NCI-H1092 treated with DMSO at 0.1 percent for 48 hours (cell line): Measurements from ENCODE around the gene HSF2.

Source experiments
- DNase-seq: peaks from one replicate; lab custom pipeline; 2025; lab: John Stamatoyannopoulos, UW

Gene HSF2, protein sequence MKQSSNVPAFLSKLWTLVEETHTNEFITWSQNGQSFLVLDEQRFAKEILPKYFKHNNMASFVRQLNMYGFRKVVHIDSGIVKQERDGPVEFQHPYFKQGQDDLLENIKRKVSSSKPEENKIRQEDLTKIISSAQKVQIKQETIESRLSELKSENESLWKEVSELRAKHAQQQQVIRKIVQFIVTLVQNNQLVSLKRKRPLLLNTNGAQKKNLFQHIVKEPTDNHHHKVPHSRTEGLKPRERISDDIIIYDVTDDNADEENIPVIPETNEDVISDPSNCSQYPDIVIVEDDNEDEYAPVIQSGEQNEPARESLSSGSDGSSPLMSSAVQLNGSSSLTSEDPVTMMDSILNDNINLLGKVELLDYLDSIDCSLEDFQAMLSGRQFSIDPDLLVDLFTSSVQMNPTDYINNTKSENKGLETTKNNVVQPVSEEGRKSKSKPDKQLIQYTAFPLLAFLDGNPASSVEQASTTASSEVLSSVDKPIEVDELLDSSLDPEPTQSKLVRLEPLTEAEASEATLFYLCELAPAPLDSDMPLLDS

GRCh38 chr6:122399348-122400120, at the start of gene HSF2:
Gene HSF2 (plus strand): TSS chr6:122399652. CDS start chr6:122399738, 86 bp downstream.
- peak; percentile 86 for DNase-seq

DNA sequence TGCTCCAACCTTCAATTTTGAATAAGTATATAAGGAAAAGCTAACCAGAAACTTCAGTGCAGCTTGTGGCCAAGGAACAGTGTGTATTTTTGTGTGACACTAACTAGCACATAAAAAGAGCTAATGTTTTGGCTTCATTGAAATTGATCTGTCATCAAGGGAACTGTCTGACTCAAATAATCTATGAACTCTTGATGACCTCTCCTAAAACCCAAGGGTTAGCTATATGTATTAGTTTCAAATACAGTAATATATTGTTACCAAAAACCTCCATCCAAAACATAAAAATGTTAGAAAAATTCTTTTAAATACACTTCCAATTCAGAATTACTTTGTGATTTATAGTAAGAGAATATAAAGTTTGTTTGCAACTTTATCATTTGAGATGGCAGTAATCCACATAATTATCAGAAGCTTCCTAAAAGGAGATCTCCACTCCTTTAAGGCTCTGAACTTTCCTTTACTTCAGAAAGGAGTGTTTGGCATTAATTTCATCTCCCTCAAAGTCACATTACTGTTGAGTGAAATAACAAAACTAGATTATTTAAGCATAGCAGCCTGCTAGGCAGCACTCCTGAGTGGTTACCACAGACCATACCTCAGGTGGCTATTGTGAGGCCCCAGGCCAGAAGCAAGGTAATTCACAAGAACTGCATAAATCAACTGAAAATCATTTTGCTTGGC, 46.3 kb upstream of the HSF2 start:
- DNase-seq: no peak

- DNase-seq: no peak
Measured at GRCh38 chr6:122360809-122361208, 38.6 kb upstream of the HSF2 start.

DNA sequence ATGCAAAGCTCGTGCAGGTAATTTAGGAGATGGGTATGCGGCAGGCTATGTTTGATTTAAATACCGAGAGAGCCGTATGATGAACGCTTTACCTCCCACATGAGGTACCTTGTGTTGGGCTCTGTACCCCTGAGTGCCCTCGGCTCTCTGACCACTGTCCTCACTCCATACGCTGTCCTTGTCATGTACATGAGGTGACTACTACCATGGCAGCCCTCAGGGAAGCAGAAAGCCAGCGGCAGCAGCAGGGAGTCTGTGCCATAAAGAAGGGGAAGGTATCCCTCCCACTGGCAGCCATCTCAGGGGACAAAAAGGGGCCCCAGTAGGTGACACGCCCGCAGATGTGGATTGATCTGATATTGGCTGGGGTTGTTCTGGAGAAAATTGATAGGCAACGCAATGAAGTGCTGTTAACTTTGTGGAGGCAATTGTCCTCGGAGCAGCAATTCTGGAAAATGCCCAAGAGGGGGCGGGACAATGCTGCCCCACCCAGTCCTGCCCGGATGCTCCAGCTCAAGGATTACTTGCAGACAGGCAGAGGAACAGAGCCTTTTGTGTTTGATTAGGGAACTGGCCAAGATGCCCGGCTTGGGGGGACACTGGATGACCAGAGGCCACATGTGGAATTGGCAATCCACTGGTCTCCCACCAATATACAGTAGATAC, 38.0 kb upstream of the HSF2 start:
- no peak for DNase-seq

DNA sequence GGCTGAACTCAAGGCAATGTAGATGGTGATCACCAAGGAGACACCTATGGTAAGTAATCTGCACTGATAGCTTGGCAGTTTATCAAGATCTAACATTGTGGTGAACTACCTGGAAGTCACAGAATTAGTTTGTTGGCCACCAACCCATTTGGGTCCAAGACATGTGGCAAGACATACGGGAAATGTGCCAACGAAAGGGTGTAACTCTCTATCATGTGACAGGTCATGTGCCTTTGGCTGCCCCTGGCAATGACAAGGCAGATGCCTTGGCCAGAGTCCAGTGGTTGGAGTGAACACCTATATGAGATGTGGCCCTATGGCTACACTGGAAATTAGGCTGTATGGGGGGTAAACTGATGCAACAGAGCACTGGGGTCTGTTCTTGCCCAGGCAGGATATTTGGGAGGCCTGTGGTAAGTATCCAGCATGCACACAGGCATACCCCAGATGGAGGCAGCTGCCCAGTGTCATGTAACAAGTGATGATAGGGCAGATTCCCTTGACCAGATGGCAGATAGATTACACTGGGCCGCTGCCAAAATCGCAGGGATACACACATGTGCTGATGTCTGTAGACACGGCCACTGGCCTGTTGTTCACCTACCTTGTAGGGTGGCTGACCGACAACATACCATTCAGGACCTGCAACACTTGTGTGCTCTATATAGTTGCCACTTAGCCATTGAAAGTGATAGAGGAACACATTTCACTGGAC, 35.5 kb upstream of the HSF2 start:
- no peak for DNase-seq

- no peak for DNase-seq
Measured at GRCh38 chr6:122365775-122366403, 33.6 kb upstream of the HSF2 start.

- DNase-seq: no peak
Measured at GRCh38 chr6:122367171-122367570, 32.3 kb upstream of the HSF2 start.

DNA sequence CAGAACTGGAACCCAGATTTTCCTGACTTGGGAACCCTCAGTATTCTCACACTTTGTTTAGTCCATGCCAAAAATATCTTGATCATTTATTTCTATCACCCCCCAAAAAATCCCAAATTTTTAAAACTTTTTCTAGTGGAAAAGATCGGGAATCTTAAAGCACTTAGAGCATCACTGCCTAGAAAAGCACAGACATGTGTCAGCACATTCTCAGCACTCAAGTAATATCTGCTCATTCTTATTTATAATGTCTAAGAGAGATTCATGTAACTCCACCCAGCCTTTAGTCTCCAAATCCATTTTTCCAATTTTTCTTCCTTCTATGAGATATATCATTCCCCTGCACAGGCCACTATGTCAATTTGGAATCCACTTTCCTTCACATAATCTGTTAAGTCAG, 29.9 kb upstream of the HSF2 start:
- DNase-seq: no peak

DNA sequence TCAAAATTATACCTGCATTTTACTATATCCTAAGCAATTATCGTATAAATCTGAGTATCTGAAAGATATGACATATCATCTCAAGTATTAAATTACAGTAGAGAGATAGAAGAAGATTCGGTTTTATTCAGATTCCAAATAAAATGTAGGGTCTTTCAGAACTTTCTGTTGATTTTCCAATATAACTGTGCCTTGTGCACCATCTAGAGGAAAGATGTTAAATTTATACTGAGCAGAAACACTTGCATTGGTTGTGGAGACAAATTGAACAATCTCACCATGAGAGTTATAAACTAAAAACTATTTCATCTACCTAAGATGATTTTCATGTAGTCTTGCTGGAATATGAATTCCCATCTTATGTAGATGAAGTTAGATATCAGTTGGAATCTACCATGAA, 26.8 kb upstream of the HSF2 start:
- no peak for DNase-seq

GRCh38 chr6:122374307-122374706, 25.1 kb upstream of the HSF2 start:
- DNase-seq: no peak

DNA sequence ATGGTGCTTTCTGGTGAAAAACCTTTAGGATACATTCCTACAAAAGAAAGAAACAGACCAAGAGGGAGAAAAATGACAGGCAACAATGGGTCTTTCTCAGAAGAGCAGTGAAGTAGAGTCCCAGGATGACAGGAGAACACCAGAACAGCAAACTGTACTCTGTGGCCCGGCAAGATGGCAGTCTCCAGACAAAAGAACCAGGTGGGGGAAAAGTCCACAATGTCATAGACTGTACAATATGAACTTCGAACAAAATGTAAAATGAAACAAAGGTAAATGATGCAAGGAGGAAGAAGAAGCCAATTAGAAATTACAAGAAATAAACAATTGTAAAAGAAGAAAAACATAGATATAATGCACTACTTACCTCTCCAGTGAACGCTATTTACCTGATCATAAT, 23.2 kb upstream of the HSF2 start:
- no peak for DNase-seq

DNA sequence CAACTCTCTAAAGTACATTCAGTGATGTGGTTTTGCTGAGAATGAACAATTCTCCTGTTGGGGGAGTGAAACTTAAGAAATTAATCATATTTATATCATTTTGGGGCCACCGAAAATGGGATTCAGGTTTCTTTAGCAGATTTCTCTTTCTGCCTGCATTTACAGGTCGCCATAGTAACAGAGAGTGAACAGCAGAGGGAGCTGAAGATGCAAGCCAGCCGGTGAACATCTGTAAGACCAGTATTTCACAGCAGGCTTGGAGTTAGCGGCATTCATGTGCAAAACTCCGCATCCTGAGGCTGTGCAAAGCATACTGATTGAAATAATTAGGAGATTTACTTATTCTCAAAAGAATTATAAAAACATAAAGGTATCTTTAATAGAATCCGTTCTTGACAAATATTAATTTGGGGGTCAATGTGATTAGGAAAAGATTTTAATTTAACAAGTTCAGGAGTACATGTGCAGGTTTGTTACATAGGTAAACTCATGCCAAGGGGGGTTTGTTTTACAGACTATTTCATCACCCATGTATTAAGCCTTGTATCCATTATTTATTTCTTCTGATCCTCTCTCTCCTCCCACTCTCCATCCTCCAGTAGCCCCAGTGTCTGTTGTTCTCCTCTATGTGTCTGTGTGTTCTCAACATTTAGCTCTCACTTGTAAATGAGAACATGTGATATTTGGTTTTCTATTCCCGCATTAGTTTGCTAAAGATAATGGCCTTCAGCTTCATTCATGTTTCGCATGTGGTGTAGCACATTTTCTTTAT, 17.8 kb upstream of the HSF2 start:
- peak; percentile 47 for DNase-seq

GRCh38 chr6:122385857-122386612, 13.4 kb upstream of the HSF2 start:
- no peak for DNase-seq

DNA sequence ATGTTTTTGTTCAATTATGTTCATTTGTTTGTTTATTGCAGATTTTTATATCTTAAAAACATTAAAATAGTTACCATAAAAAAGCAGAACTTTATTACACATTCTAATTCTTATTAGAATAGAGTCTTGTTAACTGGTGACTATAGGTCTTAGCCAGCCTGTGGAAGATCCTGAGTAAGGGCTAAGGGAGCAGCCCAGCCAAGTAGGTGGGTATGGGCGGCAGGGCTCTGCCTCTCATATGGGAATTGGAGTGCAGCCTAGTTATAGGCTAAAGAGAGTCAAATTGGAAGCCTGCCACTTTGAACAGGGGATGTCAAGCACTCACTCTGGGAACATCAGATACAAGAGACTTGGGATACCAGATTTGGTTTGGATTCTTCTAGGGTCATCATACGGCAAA, 10.5 kb upstream of the HSF2 start:
- DNase-seq: peak; percentile 59

DNA sequence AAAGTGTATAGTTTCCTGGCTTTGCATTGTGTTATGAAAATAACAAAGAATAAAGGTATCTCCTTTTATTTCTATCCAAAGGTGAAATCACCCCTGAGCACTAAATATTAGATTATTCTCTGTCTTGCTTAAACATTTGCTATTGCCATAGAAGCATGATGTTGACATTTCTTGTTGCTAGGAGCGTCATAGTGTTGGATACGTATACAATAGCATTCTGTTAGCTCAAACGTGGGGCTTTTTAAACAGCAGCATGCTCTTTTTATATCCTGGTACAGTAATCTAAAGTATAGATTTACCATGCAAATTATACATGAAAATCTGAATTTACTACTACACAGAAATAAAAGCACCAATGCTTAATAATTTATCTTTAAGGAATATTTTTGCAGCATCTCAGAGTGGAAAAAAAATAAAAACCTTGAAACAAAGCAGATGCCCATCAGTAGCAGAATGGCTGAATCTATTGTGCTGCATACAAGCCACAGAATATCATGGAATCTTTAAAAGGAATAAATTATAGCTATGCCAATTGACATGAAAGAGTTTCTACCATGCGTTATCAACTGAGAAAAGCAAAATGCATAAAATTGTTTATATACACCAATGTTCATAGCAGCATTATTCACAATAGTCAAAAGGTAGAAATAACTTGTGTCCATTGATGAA, 9.6 kb upstream of the HSF2 start:
- DNase-seq: peak; percentile 51

DNA sequence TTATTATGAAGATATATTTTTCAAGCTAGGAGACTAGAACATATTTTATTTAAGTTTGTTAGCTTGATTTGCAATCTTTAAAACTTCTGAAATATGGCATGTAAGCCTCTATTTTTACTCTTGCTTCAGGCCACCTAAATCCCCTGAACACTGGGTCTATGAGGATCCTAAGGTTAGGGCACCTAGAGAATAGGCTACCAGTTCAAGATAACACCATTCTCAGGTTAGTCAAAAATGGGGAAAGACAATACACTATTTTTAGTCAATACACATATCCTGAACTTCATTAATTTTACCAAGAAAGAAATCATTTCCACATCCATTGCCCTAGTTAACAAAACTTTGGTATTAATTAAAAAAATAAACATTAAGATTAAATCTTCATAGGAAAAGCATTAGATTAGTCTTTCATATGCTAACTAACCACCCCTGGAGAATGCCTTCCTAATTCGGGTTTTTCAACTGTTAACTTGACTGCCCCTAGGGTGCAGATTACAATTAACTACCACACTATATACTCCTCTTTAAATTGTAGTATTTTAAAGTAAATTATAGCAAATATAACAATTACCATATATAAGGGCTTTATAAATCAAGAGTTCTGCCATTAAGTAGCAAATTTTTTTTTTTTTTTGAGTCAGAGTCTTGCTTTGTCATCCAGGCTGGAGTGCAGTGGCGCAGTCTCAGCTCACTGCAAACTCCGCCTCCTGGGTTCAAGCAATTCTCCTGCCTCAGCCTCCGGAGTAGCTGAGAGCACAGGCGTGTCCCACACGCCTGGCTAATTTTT, 6.7 kb upstream of the HSF2 start:
- no peak for DNase-seq

DNA sequence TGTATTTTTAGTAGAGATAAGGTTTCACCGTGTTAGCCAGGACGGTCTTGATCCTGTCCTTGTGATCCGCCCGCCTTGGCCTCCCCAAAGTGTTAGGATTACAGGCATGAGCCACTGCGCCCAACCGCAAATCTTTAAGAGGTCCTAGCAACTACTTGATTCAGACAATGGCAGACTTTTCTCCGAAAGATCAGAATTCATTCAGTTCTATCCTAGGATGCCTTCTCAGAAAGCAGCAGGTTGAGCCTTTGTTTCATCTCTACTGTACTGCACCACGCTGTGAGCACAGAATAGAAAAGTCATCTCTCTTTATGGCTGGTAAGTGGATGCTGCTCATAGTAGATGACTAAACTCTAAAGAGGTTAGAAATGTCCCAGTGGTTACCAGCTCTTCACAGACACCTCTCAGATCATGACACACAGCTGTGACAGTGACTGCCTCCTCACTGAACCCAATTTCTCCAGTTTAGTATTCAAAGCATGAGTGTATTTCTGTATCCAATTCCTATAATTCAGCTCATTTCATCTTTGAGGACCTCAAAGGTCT, 6.0 kb upstream of the HSF2 start:
- no peak for DNase-seq

GRCh38 chr6:122394016-122394415, 5.4 kb upstream of the HSF2 start:
- no peak for DNase-seq
